ENCODE measurements around the gene MYBL2. TPM values are rescaled to one million over a fixed set of nuclear protein-coding genes. Genes with fewer than 3 reads are reported as not detected.

Gene MYBL2
- total and polyA plus RNA-seq, 3 donors from 2014 or later, result 27.7 to 32.9 (median 31.2) TPM

- Histone ChIP-seq H3K27me3 (no peaks in the 10 kb centered on the region), H3K9me3 (no peaks in the 10 kb centered on the region), H3K36me3 (ENCODE audit: low read depth, missing control alignments) (no peaks in the 10 kb centered on the region), H3K4me3 (no peak overlapping the region), H3K4me1 (no peaks in the 10 kb centered on the region), H3K27ac (no peak overlapping the region)
- DNase-seq, result no peak
- no peak for TF ChIP-seq POLR2A (IDR thresholded peaks at IDR 0.05)
- TF ChIP-seq CTCF (IDR thresholded peaks at IDR 0.05), result no peak
- intact Hi-C loops (cut with DNase I; ENCODE audit: low total_unique reads), result no loop called here
- 84 to 94% methylated on average over 5 of the region's 5 CpGs for WGBS, 2 donors
Measured at GRCh38 chr20:43724383-43724782, 57.5 kb downstream of the MYBL2 start.

- TF ChIP-seq CTCF (IDR thresholded peaks at IDR 0.05), result no peak
- TF ChIP-seq POLR2A (IDR thresholded peaks at IDR 0.05), result no peak
- intact Hi-C loops (cut with DNase I; ENCODE audit: low total_unique reads), result no loop called here
- no peak for DNase-seq
- Histone ChIP-seq H3K27me3 (no peaks in the 10 kb centered on the region), H3K4me1 (no peaks in the 10 kb centered on the region), H3K27ac (no peak overlapping the region), H3K36me3 (ENCODE audit: low read depth, missing control alignments) (no peaks in the 10 kb centered on the region), H3K4me3 (no peak overlapping the region), H3K9me3 (no peaks in the 10 kb centered on the region)
- 85 to 94% methylated on average over 2 of the region's 2 CpGs for WGBS, 2 donors
Measured at GRCh38 chr20:43725666-43726065, 58.8 kb downstream of the MYBL2 start.

- Histone ChIP-seq H3K9me3 (no peaks in the 10 kb centered on the region), H3K36me3 (ENCODE audit: low read depth, missing control alignments) (no peaks in the 10 kb centered on the region), H3K4me1 (no peaks in the 10 kb centered on the region), H3K4me3 (no peak overlapping the region), H3K27ac (no peak overlapping the region), H3K27me3 (no peaks in the 10 kb centered on the region)
- no peak for DNase-seq
- intact Hi-C loops (cut with DNase I; ENCODE audit: low total_unique reads), result no loop called here
- TF ChIP-seq POLR2A (IDR thresholded peaks at IDR 0.05), result no peak
- TF ChIP-seq CTCF (IDR thresholded peaks at IDR 0.05), result no peak
- WGBS, 2 donors, result 79 to 87% methylated on average over 8 to 10 of the region's 10 CpGs
Measured at GRCh38 chr20:43726333-43726732, 59.4 kb downstream of the MYBL2 start.

GRCh38 chr20:43726811-43727338 is 60.0 kb downstream of the MYBL2 start, which contains the start of gene GTSF1L:
Gene GTSF1L, minus strand, starts transcription at chr20:43727002. Its CDS starts 308 bp downstream, at chr20:43726694.
- Histone ChIP-seq H3K27me3 (no peaks in the 10 kb centered on the region), H3K36me3 (ENCODE audit: low read depth, missing control alignments) (no peaks in the 10 kb centered on the region), H3K9me3 (no peaks in the 10 kb centered on the region), H3K4me1 (no peaks in the 10 kb centered on the region), H3K27ac (no peak within 1 kb of the TSS), H3K4me3 (no peak within 1 kb of the TSS)
- no peak for DNase-seq
- intact Hi-C loops (cut with DNase I; ENCODE audit: low total_unique reads), result no loop called here
- TF ChIP-seq CTCF (IDR thresholded peaks at IDR 0.05) (no peak), POLR2A (IDR thresholded peaks at IDR 0.05) (no peak)
- 78 to 84% methylated on average over 11 of the region's 11 CpGs for WGBS, 2 donors

GRCh38 chr20:43727980-43728590 is 61.2 kb downstream of the MYBL2 start:
- Histone ChIP-seq H3K4me3 (no peak overlapping the region), H3K4me1 (no peaks in the 10 kb centered on the region), H3K27me3 (no peaks in the 10 kb centered on the region), H3K27ac (no peak overlapping the region), H3K36me3 (ENCODE audit: low read depth, missing control alignments) (no peaks in the 10 kb centered on the region), H3K9me3 (no peaks in the 10 kb centered on the region)
- WGBS, 2 donors, result 82 to 95% methylated on average over 1 of the region's 1 CpG
- TF ChIP-seq CTCF (IDR thresholded peaks at IDR 0.05) (no peak), POLR2A (IDR thresholded peaks at IDR 0.05) (no peak)
- no peak for DNase-seq
- intact Hi-C loops (cut with DNase I; ENCODE audit: low total_unique reads), result no loop called here
